Prostate gland (tissue), 2 donors: ENCODE results near the gene PCNX1.

Experiments used
- CTCF ChIP-seq, 4 experiments: fragments of 200-600 bp in 2 of 4; fragments of 450-650 bp in 2 of 4; sonication (generic) in 2 of 4; IDR thresholded peaks; 1 replicate in 3 of 4; 2 replicates in 1 of 4; pipeline ENCODE4 v1.5.1; 2016 to 2019; ENCODE audit warnings: antibody characterized with exemption in 4 of 4, mild to moderate bottlenecking in 2 of 4, moderate library complexity in 2 of 4
- POLR2A ChIP-seq: fragments of 450-650 bp; IDR thresholded peaks from one replicate; pipeline ENCODE4 v1.6.1; 2016; ENCODE audit warnings: antibody characterized with exemption, mild to moderate bottlenecking
- POLR2AphosphoS5 ChIP-seq: sonication (generic); formaldehyde crosslinking; IDR thresholded peaks from one replicate; pipeline ENCODE4 v1.6.1; 2017; ENCODE audit warnings: antibody characterized with exemption

GRCh38 chr14:71070169-71070568, 162.9 kb downstream of the PCNX1 start:
- no peak for TF ChIP-seq POLR2A
- no peak for TF ChIP-seq CTCF (IDR thresholded peaks at IDR 0.05)
- no peak for TF ChIP-seq POLR2AphosphoS5
